NCI-H1694 treated with DMSO at 0.1 percent for 48 hours (cell line): ENCODE results near the gene BUD31.
"Not testable (repeated sequence)": the region's sequence is repeated elsewhere in the genome, so short reads cannot be mapped to it uniquely, and the experiment has no call there.

Source experiments
- DNase-seq: peaks from one replicate; lab custom pipeline; 2025; lab: John Stamatoyannopoulos, UW

BUD31 gene

DNA sequence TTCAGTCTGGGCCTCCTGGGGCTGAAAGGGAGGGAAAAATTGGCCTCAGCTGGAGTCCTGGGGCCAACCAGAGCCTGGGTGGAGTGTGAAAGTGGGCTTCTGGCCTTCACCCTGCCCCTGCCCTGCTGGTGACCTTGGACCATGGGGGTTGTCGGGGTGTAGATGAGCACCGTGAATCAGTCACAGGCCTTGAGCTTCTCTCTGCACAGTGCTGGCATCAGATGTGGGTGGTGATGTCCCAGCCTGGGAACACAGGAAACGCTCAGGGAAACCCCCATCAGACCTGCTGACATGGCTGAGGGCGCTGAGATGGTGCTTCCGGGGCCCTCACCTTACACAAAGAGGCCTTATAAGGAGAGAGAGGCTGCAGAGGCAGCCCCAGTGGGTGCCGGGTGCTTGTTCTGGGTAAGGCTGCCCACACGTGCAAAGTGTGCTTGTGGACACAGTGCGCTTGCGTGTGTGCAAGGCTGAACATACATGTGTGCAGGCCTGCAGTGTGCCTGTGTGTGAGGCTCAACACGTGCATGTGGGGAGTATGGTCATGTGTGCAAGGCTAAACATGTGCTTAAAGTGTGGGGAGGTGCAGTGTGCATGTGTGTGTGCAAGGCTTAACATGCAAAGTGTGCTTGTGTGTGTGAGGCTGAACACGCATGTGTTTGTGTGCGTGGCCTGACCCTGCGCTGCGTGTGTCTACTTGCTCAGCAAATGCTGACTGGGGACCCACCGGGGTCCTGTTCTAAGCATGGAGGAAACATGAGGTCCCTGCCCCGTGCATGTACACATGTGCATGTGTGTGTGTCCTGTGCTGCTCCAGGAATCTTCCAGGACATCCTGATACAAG, 27.7 kb upstream of the BUD31 start:
- DNase-seq = no peak

GRCh38 chr7:99381664-99382075, 27.1 kb upstream of the BUD31 start:
- no peak for DNase-seq

- DNase-seq = no peak
These were observed 25.6 kb upstream of the BUD31 start for GRCh38 chr7:99383203-99383602.

- DNase-seq = no peak
These were observed 24.9 kb upstream of the BUD31 start for GRCh38 chr7:99383791-99384370.

GRCh38 chr7:99384523-99384922, 24.2 kb upstream of the BUD31 start:
- no peak for DNase-seq

DNA sequence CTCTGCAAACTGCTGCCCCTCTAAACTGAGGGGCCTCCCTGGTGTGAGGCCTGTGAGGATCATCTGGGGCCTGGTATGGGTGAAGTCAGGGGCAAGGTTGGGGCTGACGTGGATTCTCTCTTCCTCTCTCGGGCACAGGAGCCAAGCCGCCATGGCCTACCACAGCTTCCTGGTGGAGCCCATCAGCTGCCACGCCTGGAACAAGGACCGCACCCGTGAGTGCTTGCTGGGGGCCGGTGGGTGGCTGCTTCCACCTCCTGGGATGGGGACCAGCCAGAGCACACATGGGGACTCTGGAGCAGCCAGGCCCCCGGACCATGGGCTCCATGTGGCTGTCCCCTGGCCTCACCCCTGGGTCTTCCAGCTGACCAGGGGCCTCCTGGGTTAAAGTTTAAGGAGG, 23.2 kb upstream of the BUD31 start:
- DNase-seq = no peak

DNA sequence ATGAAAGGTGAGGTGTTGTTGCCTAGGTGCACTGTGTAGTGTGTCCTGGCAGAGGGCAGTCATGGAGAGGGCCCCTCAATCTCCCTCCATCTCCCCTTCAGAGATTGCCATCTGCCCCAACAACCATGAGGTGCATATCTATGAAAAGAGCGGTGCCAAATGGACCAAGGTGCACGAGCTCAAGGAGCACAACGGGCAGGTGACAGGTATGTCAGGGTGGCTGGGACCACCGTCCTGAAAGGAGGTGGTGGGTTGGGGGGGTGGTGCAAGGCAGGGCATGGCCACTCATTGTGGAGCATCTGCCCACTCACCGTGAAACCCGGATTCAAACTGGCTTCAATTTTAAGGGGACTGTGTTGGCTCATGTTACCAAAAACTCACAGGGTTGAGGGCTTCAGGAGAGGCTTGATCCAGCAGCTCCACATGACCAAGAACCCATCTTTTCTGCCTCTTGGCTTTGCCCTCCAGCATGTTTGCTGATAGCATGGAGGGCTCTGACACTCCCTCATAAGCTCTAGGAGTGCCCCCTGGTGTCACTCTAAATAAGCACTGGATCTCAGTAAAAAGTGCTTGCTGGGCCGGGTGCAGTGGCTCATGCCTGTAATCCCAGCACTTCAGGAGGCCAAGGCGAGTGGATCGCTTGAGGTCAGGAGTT, 22.1 kb upstream of the BUD31 start:
- DNase-seq = peak; percentile 16

DNA sequence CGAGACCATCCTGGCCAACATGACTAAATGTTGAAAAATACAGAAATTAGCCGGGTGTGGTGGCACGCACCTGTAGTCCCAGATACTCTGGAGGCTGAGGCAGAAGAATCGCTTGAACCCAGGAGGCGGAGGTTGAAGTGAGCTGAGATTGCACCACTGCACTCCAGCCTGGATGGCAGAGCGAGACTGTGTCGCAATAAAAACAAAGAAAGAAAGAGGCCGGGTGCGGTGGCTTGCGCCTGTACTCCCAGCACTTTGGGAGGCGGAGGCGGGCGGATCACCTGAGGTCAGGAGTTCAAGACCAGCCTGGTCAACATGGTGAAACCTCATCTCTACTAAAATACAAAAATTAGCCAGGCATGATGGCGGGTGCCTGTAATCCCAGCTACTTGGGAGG, 21.5 kb upstream of the BUD31 start:
- not testable (repeated sequence) for DNase-seq

DNA sequence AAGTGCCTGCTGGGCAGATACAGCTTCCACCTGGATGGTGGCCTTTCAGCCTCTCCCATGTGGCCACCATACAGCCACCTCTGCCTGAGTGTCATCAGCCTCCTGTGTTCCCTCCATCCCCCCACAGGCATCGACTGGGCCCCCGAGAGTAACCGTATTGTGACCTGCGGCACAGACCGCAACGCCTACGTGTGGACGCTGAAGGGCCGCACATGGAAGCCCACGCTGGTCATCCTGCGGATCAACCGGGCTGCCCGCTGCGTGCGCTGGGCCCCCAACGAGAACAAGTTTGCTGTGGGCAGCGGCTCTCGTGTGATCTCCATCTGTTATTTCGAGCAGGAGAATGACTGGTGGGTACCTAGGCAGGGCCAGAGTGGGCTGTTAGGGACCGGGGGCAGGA, 20.9 kb upstream of the BUD31 start:
- DNase-seq = no peak

- DNase-seq = no peak
These were observed 19.0 kb upstream of the BUD31 start for GRCh38 chr7:99389772-99390171.

- no peak for DNase-seq
These were observed 17.7 kb upstream of the BUD31 start for GRCh38 chr7:99390941-99391602.

- no peak for DNase-seq
These were observed 16.7 kb upstream of the BUD31 start for GRCh38 chr7:99392046-99392445.

DNA sequence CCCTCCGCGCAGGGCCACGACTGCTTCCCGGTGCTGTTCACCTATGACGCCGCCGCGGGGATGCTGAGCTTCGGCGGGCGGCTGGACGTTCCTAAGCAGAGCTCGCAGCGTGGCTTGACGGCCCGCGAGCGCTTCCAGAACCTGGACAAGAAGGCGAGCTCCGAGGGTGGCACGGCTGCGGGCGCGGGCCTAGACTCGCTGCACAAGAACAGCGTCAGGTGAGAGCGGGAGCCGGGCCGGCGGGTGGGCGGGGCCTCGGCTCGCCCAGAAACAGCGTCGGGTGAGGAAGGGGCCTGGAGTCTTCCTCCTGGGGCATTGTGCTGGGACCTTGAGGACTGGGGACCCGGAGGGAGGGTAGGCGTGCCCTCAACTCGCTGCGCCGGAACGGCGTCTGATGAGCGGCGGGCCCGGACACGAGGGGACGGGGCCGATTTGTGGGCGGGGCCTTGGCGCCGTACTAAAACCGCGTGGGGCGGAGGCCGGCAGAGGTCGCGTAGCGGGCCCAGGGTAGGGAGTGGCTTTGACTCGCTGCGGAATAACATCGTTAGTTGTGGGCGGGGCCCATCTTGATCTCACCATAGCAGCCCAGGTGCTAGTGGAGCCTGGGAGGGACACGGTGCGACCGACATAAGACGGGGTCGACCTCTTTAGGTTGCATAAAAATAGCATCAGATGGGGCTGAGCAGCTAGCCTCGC, 16.0 kb upstream of the BUD31 start:
- no peak for DNase-seq

DNA sequence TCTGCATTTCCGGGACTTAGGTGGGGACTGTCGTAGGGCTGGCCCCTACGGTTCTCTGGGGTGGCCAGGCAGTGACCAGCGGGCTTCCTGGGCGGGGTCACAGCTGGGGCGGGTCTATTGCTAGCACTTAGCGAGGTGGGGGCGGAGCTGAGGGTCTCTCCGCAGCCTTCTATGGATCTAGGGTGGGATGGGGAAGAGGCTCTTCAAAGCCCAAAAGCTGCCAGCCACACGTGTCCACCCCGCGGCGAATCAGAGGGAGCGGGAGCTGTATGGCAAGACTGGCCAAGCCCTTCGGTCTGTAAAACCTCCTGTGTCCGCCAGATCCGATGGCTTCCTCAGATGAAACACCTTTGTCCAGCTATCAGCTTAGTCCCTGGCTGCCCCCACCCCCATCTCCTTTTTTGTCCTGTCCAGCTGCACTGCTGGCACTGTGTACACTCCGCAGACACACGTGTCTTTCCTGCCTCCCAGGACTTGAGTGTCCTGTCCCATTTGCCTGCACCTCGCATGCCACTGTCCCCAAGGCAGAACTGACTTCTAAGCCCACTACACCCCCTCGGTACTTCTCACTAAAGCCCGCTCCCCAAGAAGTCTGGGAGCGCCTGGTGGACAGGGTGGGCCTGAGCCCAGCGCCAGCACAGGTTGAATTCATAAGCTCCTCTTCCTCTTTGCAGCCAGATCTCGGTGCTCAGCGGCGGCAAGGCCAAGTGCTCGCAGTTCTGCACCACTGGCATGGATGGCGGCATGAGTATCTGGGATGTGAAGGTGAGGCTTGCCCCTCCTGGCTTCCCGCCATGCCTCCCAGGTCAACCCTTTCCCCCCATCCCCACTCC, 15.2 kb upstream of the BUD31 start:
- no peak for DNase-seq

- no peak for DNase-seq
These were observed 14.6 kb upstream of the BUD31 start for GRCh38 chr7:99394188-99394502.

DNA sequence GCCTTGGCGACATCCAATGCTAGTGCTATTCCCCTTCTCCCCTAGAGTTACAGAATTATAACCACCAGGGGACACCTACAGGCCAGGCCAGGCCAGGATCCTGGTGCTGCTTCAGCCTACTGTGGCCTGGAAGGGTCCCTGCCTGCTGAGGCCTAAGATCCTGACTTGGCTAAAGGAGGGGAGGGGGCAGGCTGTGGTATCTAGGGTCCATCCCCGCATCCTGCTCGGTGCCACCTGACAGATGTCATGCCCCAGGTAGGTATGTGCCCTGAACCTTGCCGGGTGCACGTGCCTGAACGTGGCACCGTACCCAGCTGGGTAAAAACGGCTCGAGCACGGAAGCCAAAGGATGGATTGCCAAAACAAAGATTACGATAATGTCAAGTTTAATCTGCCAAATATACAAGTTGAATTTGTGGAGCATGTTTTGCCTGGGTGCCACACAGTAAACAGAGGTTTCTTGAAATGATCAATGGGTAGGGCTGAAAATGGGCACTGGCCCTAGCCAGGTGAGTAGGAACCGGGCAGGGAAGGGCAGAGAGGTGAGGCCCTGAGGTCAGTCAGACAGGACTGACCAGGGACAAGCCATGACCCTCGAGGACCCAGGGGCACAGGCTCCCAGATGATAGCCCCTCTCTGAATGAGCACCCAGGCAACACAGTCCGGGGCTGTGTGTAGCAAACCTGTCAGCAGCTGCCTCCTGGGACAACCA, 13.0 kb upstream of the BUD31 start:
- DNase-seq = no peak

DNA sequence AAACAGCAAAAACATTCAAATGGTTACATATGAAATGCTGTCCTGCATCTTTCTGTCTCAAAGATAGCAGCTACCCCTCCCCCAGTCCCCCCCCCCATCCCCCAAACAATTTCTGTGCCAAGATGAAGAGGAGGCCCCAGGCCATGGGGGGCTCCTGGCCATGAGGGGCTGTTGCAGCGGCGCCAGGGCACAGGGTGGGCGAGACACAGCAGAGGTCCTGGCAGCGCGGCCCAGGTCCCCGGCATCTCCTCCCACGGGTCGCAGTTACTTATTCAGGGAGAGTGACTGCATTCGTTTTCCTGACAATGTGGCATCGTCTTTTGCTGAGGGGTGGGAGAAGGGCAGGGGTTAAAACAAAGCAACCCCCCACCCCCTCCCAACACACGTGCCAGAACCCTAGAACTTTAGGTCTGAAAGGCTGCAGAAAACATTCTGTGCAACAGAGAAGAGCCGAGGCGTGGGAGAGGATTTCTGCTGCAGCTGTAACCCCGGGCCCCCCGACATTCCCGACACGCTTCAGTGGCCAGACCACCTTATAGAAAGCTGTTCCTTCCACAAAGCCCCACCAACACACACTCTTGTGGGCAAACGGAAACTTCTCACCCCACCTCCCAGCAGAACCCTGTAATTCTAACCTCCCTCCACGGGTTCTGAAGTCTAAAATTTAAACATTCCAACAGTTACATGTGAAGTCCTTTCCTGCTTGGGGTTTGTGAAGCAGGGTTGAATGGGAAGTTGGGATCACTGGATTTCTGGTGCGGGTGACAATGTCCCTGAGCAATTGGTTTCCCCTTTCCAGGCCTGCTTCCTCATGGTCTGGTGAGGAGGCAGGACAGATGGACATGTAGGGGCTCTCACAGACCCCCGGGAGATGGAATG, 12.1 kb upstream of the BUD31 start:
- no peak for DNase-seq

DNA sequence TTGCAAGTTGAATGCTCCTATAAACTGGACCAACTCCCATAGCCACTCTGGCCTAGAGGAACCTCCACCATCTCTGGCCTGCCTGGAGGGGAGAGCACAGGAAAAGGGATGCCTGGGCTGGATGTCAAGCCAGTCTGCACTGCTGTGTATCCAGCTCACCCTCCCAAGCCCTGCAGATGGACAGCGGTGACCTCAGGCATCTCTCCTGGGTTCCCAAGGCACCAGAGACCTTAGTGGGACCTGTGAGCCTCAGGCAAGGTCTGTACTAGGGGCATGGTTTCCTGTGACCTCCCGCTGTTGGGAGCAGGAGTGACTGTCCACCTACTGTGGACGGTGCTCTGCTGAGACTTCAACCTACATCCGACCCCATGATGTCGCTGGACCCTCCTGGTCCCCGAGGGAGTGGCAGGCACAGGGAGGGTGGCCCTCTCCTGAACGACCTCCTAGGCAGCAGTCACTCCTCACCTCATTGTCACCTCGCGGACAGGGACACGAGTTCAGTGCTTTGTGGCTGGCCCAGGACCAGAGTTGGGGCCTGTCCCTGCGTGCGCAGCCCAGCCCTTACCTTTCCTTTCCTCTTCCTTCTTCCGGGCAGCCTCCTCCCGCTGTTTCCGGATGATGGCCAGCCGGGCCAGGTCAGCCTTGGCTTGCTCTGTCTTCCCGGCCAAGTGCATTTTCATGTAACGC, 11.3 kb upstream of the BUD31 start:
- no peak for DNase-seq

- no peak for DNase-seq
These were observed 9.8 kb upstream of the BUD31 start for GRCh38 chr7:99398891-99399445.
